NK-92 (cell line): Measurements from ENCODE around the gene CDH22.

Experiments
- DNase-seq: peaks from one replicate; lab custom pipeline; 2025; ENCODE audit not compliant: unreplicated experiment; lab: John Stamatoyannopoulos, UW

CDH22 gene

GRCh38 chr20:46343348-46343974 is 35.2 kb upstream of the CDH22 start:
- DNase-seq, result no peak

- DNase-seq, result no peak
These were observed 34.4 kb upstream of the CDH22 start for GRCh38 chr20:46342451-46343347.

GRCh38 chr20:46342010-46342378 is 33.7 kb upstream of the CDH22 start:
- DNase-seq, result no peak

- no peak for DNase-seq
These were observed 33.0 kb upstream of the CDH22 start for GRCh38 chr20:46341074-46342009.

GRCh38 chr20:46339037-46339436 is 30.7 kb upstream of the CDH22 start:
- no peak for DNase-seq

- no peak for DNase-seq
These were observed 28.4 kb upstream of the CDH22 start for GRCh38 chr20:46336735-46337134.

- DNase-seq, result no peak
These were observed 26.1 kb upstream of the CDH22 start for GRCh38 chr20:46334303-46334904.

- DNase-seq, result no peak
These were observed 25.1 kb upstream of the CDH22 start for GRCh38 chr20:46333161-46333991.

- DNase-seq, result no peak
These were observed 24.3 kb upstream of the CDH22 start for GRCh38 chr20:46332373-46333160.

- no peak for DNase-seq
These were observed 23.5 kb upstream of the CDH22 start for GRCh38 chr20:46331611-46332361.

- DNase-seq, result no peak
These were observed 22.6 kb upstream of the CDH22 start for GRCh38 chr20:46330831-46331371.

GRCh38 chr20:46330072-46330763 is 21.9 kb upstream of the CDH22 start:
- no peak for DNase-seq

GRCh38 chr20:46328200-46328882 is 20.0 kb upstream of the CDH22 start:
- no peak for DNase-seq

- DNase-seq, result no peak
These were observed 19.3 kb upstream of the CDH22 start for GRCh38 chr20:46327557-46327956.

- DNase-seq, result no peak
These were observed 17.5 kb upstream of the CDH22 start for GRCh38 chr20:46325789-46326188.

GRCh38 chr20:46324960-46325703 is 16.8 kb upstream of the CDH22 start:
- no peak for DNase-seq
